SU-DHL-6 (cell line): ENCODE measurements around the gene COX4I2.
"Not testable (repeated sequence)": the region's sequence is repeated elsewhere in the genome, so short reads cannot be mapped to it uniquely, and the experiment has no call there.

Experiments
- H2AFZ ChIP-seq: fragments of 200-600 bp; sonication (generic); 2 replicates; pipeline ENCODE4 v1.6.1; 2014; ENCODE audit warnings: low read depth, mild to moderate bottlenecking, moderate library complexity, mixed read lengths, antibody characterized with exemption, low read length; ENCODE audit not compliant: severe bottlenecking
- H3F3A ChIP-seq: fragments of 200-600 bp; shearing (Covaris generic); 2 replicates; pipeline ENCODE4 v1.6.0; 2016; ENCODE audit warnings: antibody characterized with exemption, mild to moderate bottlenecking; ENCODE audit not compliant: insufficient read depth
- H3K27ac ChIP-seq: fragments of 200-600 bp; sonication (generic); 2 replicates; pipeline ENCODE4 v1.5.1; 2016; ENCODE audit warnings: low read depth, mild to moderate bottlenecking, low read length, moderate library complexity, mixed read lengths
- H3K27me3 ChIP-seq: fragments of 200-600 bp; sonication (generic), shearing (Covaris generic); 2 replicates; pipeline ENCODE4 v1.6.0; 2014; ENCODE audit warnings: mild to moderate bottlenecking, low read length
- H3K36me3 ChIP-seq: fragments of 200-600 bp; sonication (generic); 2 replicates; pipeline ENCODE4 v1.6.1; 2014; ENCODE audit warnings: mild to moderate bottlenecking, low read length, mixed read lengths
- H3K4me2 ChIP-seq: fragments of 300-600, 200-600 bp; shearing (Covaris generic), sonication (generic); 2 replicates; pipeline ENCODE4 v1.6.0; 2014; ENCODE audit warnings: low read length, low read depth, mild to moderate bottlenecking; ENCODE audit not compliant: poor library complexity, severe bottlenecking
- H3K4me3 ChIP-seq: fragments of 200-600 bp; sonication (generic); 2 replicates; pipeline ENCODE4 v1.5.1; 2014; ENCODE audit warnings: antibody characterized with exemption, low read length, mild to moderate bottlenecking, mixed read lengths; ENCODE audit not compliant: insufficient read depth, poor library complexity, severe bottlenecking
- H3K79me2 ChIP-seq: fragments of 200-600 bp; sonication (generic); 2 replicates; pipeline ENCODE4 v1.6.1; 2014; ENCODE audit warnings: mild to moderate bottlenecking, low read length, moderate library complexity; ENCODE audit not compliant: insufficient read depth
- H3K9ac ChIP-seq: fragments of 200-600 bp; sonication (generic); 2 replicates; pipeline ENCODE4 v1.7.0; 2014; ENCODE audit warnings: mild to moderate bottlenecking, low read length
- H3K9me2 ChIP-seq: fragments of 200-600 bp; sonication (generic); replicated peaks from 2 replicates; pipeline ENCODE4 v1.6.1; 2014; ENCODE audit warnings: low read length; ENCODE audit not compliant: insufficient read depth
- H3K9me3 ChIP-seq: fragments of 200-600 bp; sonication (generic); 2 replicates; pipeline ENCODE4 v1.6.1; 2014; ENCODE audit warnings: low read length, mixed read lengths; ENCODE audit not compliant: insufficient read depth
- H4K20me1 ChIP-seq: fragments of 200-600 bp; sonication (generic); 2 replicates; pipeline ENCODE4 v1.6.1; 2014; ENCODE audit warnings: low read depth, mild to moderate bottlenecking, antibody characterized with exemption, low read length, moderate library complexity, mixed read lengths
- CTCF ChIP-seq: fragments of 200-600 bp; sonication (generic); IDR thresholded peaks from one replicate; pipeline ENCODE4 v1.5.1; 2017; ENCODE audit warnings: antibody characterized with exemption, mild to moderate bottlenecking, low read length, moderate library complexity; ENCODE audit not compliant: insufficient read depth, poor library complexity, severe bottlenecking
- EZH2phosphoT487 ChIP-seq: fragments of 200-600 bp; sonication (generic), shearing (Covaris generic); conservative IDR thresholded peaks from 2 replicates; pipeline ENCODE4 v1.6.1; 2018; ENCODE audit warnings: mild to moderate bottlenecking, antibody characterized with exemption, low read length, moderate library complexity, mixed read lengths

The COX4I2 gene

DNA sequence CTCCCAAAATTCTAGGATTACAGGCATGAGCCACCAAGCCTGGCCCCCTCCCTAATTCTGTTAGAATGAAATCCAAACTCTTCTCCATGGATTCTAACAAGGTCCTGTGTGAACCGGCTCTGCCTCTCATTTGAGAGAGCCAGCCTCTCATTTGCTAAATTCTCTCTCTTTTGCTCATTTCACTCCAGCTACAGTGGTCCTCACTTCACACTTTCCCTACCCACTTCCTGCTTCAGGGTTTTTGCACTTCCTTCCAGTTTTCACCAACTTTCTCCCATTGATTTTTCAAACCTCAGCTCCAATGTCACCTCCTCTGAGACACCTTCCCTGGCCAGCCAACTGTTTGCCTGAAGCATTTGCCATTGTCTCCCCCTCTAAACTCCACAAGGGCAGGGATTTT, 5.1 kb downstream of the COX4I2 start:
- Histone ChIP-seq H4K20me1 (no peaks in the 10 kb centered on the region), H3K9ac (no peak overlapping the region), H3K9me3 (no peaks in the 10 kb centered on the region), H3K79me2 (no peaks in the 10 kb centered on the region), H3K27ac (no peak overlapping the region), H3K36me3 (no peaks in the 10 kb centered on the region), H3F3A (no peaks in the 10 kb centered on the region), H2AFZ (no peak overlapping the region), H3K4me3 (no peak overlapping the region), H3K4me2 (no peak overlapping the region), H3K27me3 (no peaks in the 10 kb centered on the region), H3K9me2 (no peaks in the 10 kb centered on the region)
- TF ChIP-seq CTCF (no peak), EZH2phosphoT487 (no peak)

GRCh38 chr20:31643522-31643921, 5.8 kb downstream of the COX4I2 start:
- Histone ChIP-seq H3K9ac (no peak overlapping the region), H3K79me2 (no peaks in the 10 kb centered on the region), H3K27ac (no peak overlapping the region), H2AFZ (no peak overlapping the region), H3K27me3 (no peaks in the 10 kb centered on the region), H3K4me3 (no peak overlapping the region), H4K20me1 (no peaks in the 10 kb centered on the region), H3K9me2 (no peaks in the 10 kb centered on the region), H3K9me3 (no peaks in the 10 kb centered on the region), H3F3A (no peaks in the 10 kb centered on the region), H3K36me3 (no peaks in the 10 kb centered on the region), H3K4me2 (no peak overlapping the region)
- TF ChIP-seq CTCF (no peak), EZH2phosphoT487 (no peak)

DNA sequence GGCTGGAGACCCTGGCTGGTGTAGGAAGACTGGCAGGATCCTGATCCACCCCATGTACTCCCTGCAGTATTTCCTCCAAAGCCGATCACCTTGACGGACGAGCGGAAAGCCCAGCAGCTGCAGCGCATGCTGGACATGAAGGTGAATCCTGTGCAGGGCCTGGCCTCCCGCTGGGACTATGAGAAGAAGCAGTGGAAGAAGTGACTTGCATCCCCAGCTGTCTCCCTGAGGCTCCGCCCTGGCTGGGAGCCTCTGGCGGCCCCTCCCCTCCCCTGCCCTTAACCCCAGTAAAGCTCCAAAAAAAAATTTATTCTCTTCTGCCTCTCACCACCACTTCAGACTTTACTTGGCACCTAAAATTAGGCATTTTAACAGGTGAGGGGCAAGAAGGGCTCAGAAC, 7.0 kb downstream of the COX4I2 start:
- Histone ChIP-seq H3K9me2 (no peaks in the 10 kb centered on the region), H3K9ac (no peak overlapping the region), H2AFZ (no peak overlapping the region), H3K79me2 (no peaks in the 10 kb centered on the region), H3K4me3 (no peak overlapping the region), H4K20me1 (no peaks in the 10 kb centered on the region), H3K9me3 (no peaks in the 10 kb centered on the region), H3K36me3 (no peaks in the 10 kb centered on the region), H3K27me3 (no peaks in the 10 kb centered on the region), H3F3A (no peaks in the 10 kb centered on the region), H3K27ac (no peak overlapping the region), H3K4me2 (no peak overlapping the region)
- no peak for TF ChIP-seq EZH2phosphoT487
- TF ChIP-seq CTCF: no peak

GRCh38 chr20:31648104-31648503, 10.4 kb downstream of the COX4I2 start:
- not testable (repeated sequence) for H2AFZ ChIP-seq, H3K9me2 ChIP-seq, H3K4me3 ChIP-seq, H3F3A ChIP-seq, H4K20me1 ChIP-seq, H3K27me3 ChIP-seq, H3K79me2 ChIP-seq, H3K9ac ChIP-seq, H3K9me3 ChIP-seq, H3K4me2 ChIP-seq, H3K27ac ChIP-seq, H3K36me3 ChIP-seq
